Pancreas (tissue), 10 donors: ENCODE data around the gene NRXN2. TPM values are rescaled to one million over a fixed set of nuclear protein-coding genes. Genes with fewer than 3 reads are reported as not detected.

Source experiments
- ATAC-seq, 4 donors: fragments of 200-7000 bp; cut with Tn5 transposase; one replicate each; pipeline versions ENCODE4 v1.8.0 to v1.9.1; 2020; ENCODE audit warnings: mild to moderate bottlenecking in 4 of 4, moderate library complexity in 4 of 4
- DNase-seq, 6 donors: peaks; one replicate each; pipeline ENCODE4 v3.0.0-alpha.2; 2020
- FAIRE-seq: peaks from 2 replicates; lab custom pipeline; 2012; peaks lifted over from hg19 to GRCh38; lab: Jason Lieb, UNC
- H3K27ac ChIP-seq, 4 donors: fragments of 200-600 bp; sonication (generic); 1 replicate in 3 of 4; 2 replicates in 1 of 4; pipeline versions ENCODE4 v1.5.0 to v1.8.0; 2020
- H3K27me3 ChIP-seq, 4 donors: fragments of 200-600 bp; one replicate each; pipeline ENCODE4 v1.8.0; 2021
- H3K36me3 ChIP-seq, 3 donors: fragments of 200-600 bp; sonication (generic) in 1 of 3; one replicate each; pipeline versions ENCODE4 v1.5.0 to v1.8.0; 2020 to 2021
- H3K4me1 ChIP-seq, 3 donors: fragments of 200-600 bp; one replicate each; pipeline ENCODE4 v1.8.0; 2021
- H3K4me3 ChIP-seq, 4 donors: fragments of 200-600 bp; sonication (generic) in 2 of 4; one replicate each; pipeline versions ENCODE4 v1.5.0 to v1.8.0; 2020 to 2021
- H3K9me3 ChIP-seq, 4 donors: fragments of 200-600 bp; one replicate each; pipeline ENCODE4 v1.8.0; 2021
- CTCF ChIP-seq, 4 donors: fragments of 200-600 bp; sonication (generic) in 3 of 4; IDR thresholded peaks; one replicate each; pipeline versions ENCODE4 v1.5.0 to v1.8.0; 2021; ENCODE audit warnings: antibody characterized with exemption in 4 of 4
- WGBS, 2 donors: extraction: QIAGEN DNeasy Blood & Tissue Kit; methylation state at CpG; one replicate each; pipeline ENCODE4 v1.1.7; 2013; 5-methylcytosine and 5-hydroxymethylcytosine counted together
- intact Hi-C, 3 donors: fragments of 100-400 bp; cut with DNase I; formaldehyde crosslinking; loops; one replicate each; pipeline versions ENCODE4 v1.11.1 to v1.14.2; 2022
- polyA plus RNA-seq, 2 donors: library from polyadenylated mRNA; stranded (reverse); fragments of 200-250 nt; gene quantifications; one replicate each; pipeline ENCODE4 v1.2.3, GENCODE V29; 2013
- total RNA-seq, 6 donors: library from RNA; stranded (reverse); fragmentation: NEBNext Ultra II Directional in 4 of 6; extraction: Animal tissue kit (Norgen Biotek cat#: 25700) in 4 of 6; gene quantifications; one replicate each; pipeline versions ENCODE4 v1.2.1 to v1.2.4, GENCODE V29; 2021 to 2023
- donor health status: healthy with polysubstance abuse.
- donor health status: DM: no; HTN: no; CAD: no; lungs with moderate emphysema.
- donor health status: DM: no; HTN: no; CAD: no.
- donor health status: control.
- donor health status: control.
- donor health status: Bipolar disorder and iron deficiency.
- donor health status: DM: yes; HTN: yes; CAD: no.
- donor health status: DM: no; HTN: no; CAD: no.
- donor health status: DM: no; HTN: no; CAD: no.
- donor health status: DM: yes; HTN: yes; CAD: no.

Gene NRXN2
- total and polyA plus RNA-seq, 8 donors: 0.69 to 10.8 (median 2.1) TPM

- H3K27me3 ChIP-seq: no peaks in the 10 kb centered on the region
- intact Hi-C loops: no loop called here
- H3K4me3 ChIP-seq: no peak overlapping the region
- no peaks in the 10 kb centered on the region for H3K4me1 ChIP-seq
- no peaks in the 10 kb centered on the region for H3K9me3 ChIP-seq
- DNase-seq (peak in 2 of 6 donors; percentile 10 to 40), FAIRE-seq (no peak), ATAC-seq (no peak)
- no peak for TF ChIP-seq CTCF (IDR thresholded peaks at IDR 0.05)
- no peaks in the 10 kb centered on the region for H3K36me3 ChIP-seq
- 93 to 95% methylated on average over 7 of the region's 7 CpGs for WGBS, 2 donors
- H3K27ac ChIP-seq: no peak overlapping the region
These were observed 30.0 kb upstream of the NRXN2 start for GRCh38 chr11:64753019-64753379.

- intact Hi-C loops: no loop called here
These were observed 29.4 kb upstream of the NRXN2 start for GRCh38 chr11:64752175-64752970.

GRCh38 chr11:64751580-64751979 lies 28.6 kb upstream of the NRXN2 start:
- H3K36me3 ChIP-seq: no peaks in the 10 kb centered on the region
- no peak for FAIRE-seq
- ATAC-seq: no peak
- H3K4me1 ChIP-seq: no peaks in the 10 kb centered on the region
- TF ChIP-seq CTCF (IDR thresholded peaks at IDR 0.05): no peak
- H3K9me3 ChIP-seq: no peaks in the 10 kb centered on the region
- H3K27ac ChIP-seq: no peak overlapping the region
- no peaks in the 10 kb centered on the region for H3K27me3 ChIP-seq
- H3K4me3 ChIP-seq: no peak overlapping the region
- intact Hi-C loops: no loop called here
- no peak for DNase-seq
- WGBS, 2 donors: 93 to 95% methylated on average over 9 of the region's 9 CpGs

More at GRCh38 chr11:64752175-64752970, 29.4 kb upstream of the NRXN2 start:
- Histone ChIP-seq H3K4me1 (no peaks in the 10 kb centered on the region), H3K36me3 (no peaks in the 10 kb centered on the region), H3K27ac (no peak overlapping the region), H3K27me3 (no peaks in the 10 kb centered on the region), H3K4me3 (no peak overlapping the region), H3K9me3 (no peaks in the 10 kb centered on the region)
- DNase-seq (peak in 1 of 6 donors; percentile 35), FAIRE-seq (no peak), ATAC-seq (no peak)
- no peak for TF ChIP-seq CTCF (IDR thresholded peaks at IDR 0.05)
- 86 to 90% methylated on average over 14 of the region's 14 CpGs for WGBS, 2 donors

GRCh38 chr11:64751136-64751535 lies 28.1 kb upstream of the NRXN2 start:
- WGBS, 2 donors: 95% methylated on average over 9 of the region's 9 CpGs
- Histone ChIP-seq H3K27ac (no peak overlapping the region), H3K27me3 (no peaks in the 10 kb centered on the region), H3K4me3 (no peak overlapping the region), H3K9me3 (no peaks in the 10 kb centered on the region), H3K36me3 (no peaks in the 10 kb centered on the region), H3K4me1 (no peaks in the 10 kb centered on the region)
- FAIRE-seq: no peak
- intact Hi-C loops: no loop called here
- peak in 1 of 6 donors; percentile 8 for DNase-seq
- no peak for ATAC-seq
- no peak for TF ChIP-seq CTCF (IDR thresholded peaks at IDR 0.05)
